ENCODE measurements around the gene COTL1.
A peak's percentile ranks its signal among the peaks of the same experiment; 100 is the strongest.

COTL1 gene

GRCh38 chr16:84538222-84538840 lies 79.5 kb downstream of the COTL1 start:
- no peaks in the 10 kb centered on the region for H3K36me3 ChIP-seq (ENCODE audit: control insufficient read depth, low read depth, low read length)
- peaks cover 24% of the 10 kb centered on the region for H3K4me1 ChIP-seq (ENCODE audit: control insufficient read depth, low read depth, low read length)
- H3K27ac ChIP-seq (ENCODE audit: low read length), result no peak overlapping the region
- no peaks in the 10 kb centered on the region for H3K27me3 ChIP-seq (ENCODE audit: control insufficient read depth, insufficient read depth, low read length)
- no peaks in the 10 kb centered on the region for H3K9me3 ChIP-seq (ENCODE audit: control insufficient read depth, low read depth, low read length)
- H3K9ac ChIP-seq (ENCODE audit: low read length), result no peak overlapping the region
- H3K4me3 ChIP-seq (ENCODE audit: low read length), result no peak overlapping the region

- H3K4me3 ChIP-seq (ENCODE audit: low read length), result no peak overlapping the region
- H3K9ac ChIP-seq (ENCODE audit: low read length), result no peak overlapping the region
- no peaks in the 10 kb centered on the region for H3K36me3 ChIP-seq (ENCODE audit: control insufficient read depth, low read depth, low read length)
- H3K9me3 ChIP-seq (ENCODE audit: control insufficient read depth, low read depth, low read length), result no peaks in the 10 kb centered on the region
- no peak overlapping the region for H3K27ac ChIP-seq (ENCODE audit: low read length)
- H3K4me1 ChIP-seq (ENCODE audit: control insufficient read depth, low read depth, low read length), result peaks cover 30% of the 10 kb centered on the region
- H3K27me3 ChIP-seq (ENCODE audit: control insufficient read depth, insufficient read depth, low read length), result no peaks in the 10 kb centered on the region
Measured at GRCh38 chr16:84537491-84538151, 80.3 kb downstream of the COTL1 start.

- Histone ChIP-seq H3K4me1 (ENCODE audit: control insufficient read depth, low read depth, low read length) (peaks cover 41% of the 10 kb centered on the region), H3K36me3 (ENCODE audit: control insufficient read depth, low read depth, low read length) (no peaks in the 10 kb centered on the region), H3K9ac (ENCODE audit: low read length) (no peak overlapping the region)
Measured at GRCh38 chr16:84535851-84536250, 82.0 kb downstream of the COTL1 start.

DNA sequence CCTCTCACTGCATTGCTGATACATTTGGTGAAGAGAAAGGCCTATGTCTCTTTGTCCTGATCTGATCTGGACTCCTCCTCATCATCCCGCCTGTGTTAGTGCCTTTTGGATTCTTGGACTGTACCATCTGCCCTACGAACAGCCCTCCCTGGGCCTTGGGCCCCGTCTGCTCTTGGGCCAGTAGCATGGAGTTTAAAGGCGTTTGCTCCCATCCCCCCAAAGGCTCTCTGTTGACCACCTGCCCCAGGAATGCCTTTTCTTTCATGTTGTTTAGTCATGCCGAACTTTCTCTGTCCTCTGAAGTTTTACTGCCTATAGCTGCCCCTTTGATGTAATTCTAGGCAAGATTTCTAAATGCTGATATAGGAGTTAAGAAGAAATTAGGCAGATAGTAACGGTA lies 82.5 kb downstream of the COTL1 start:
- Histone ChIP-seq H3K9ac (ENCODE audit: low read length) (no peak overlapping the region), H3K4me3 (ENCODE audit: low read length) (no peak overlapping the region), H3K9me3 (ENCODE audit: control insufficient read depth, low read depth, low read length) (no peaks in the 10 kb centered on the region), H3K4me1 (ENCODE audit: control insufficient read depth, low read depth, low read length) (peaks cover 41% of the 10 kb centered on the region), H3K27me3 (ENCODE audit: control insufficient read depth, insufficient read depth, low read length) (no peaks in the 10 kb centered on the region), H3K36me3 (ENCODE audit: control insufficient read depth, low read depth, low read length) (no peaks in the 10 kb centered on the region), H3K27ac (ENCODE audit: low read length) (no peak overlapping the region)

More at GRCh38 chr16:84535851-84536250, 82.0 kb downstream of the COTL1 start:
- Histone ChIP-seq H3K27me3 (ENCODE audit: control insufficient read depth, insufficient read depth, low read length) (no peaks in the 10 kb centered on the region), H3K4me3 (ENCODE audit: low read length) (no peak overlapping the region), H3K27ac (ENCODE audit: low read length) (no peak overlapping the region), H3K9me3 (ENCODE audit: control insufficient read depth, low read depth, low read length) (no peaks in the 10 kb centered on the region)

- no peak overlapping the region for H3K9ac ChIP-seq (ENCODE audit: low read length)
- H3K27ac ChIP-seq (ENCODE audit: low read length), result no peak overlapping the region
- peaks cover 41% of the 10 kb centered on the region for H3K4me1 ChIP-seq (ENCODE audit: control insufficient read depth, low read depth, low read length)
- no peak overlapping the region for H3K4me3 ChIP-seq (ENCODE audit: low read length)
- H3K27me3 ChIP-seq (ENCODE audit: control insufficient read depth, insufficient read depth, low read length), result no peaks in the 10 kb centered on the region
- H3K9me3 ChIP-seq (ENCODE audit: control insufficient read depth, low read depth, low read length), result no peaks in the 10 kb centered on the region
- no peaks in the 10 kb centered on the region for H3K36me3 ChIP-seq (ENCODE audit: control insufficient read depth, low read depth, low read length)
Measured at GRCh38 chr16:84534815-84535214, 83.1 kb downstream of the COTL1 start.

DNA sequence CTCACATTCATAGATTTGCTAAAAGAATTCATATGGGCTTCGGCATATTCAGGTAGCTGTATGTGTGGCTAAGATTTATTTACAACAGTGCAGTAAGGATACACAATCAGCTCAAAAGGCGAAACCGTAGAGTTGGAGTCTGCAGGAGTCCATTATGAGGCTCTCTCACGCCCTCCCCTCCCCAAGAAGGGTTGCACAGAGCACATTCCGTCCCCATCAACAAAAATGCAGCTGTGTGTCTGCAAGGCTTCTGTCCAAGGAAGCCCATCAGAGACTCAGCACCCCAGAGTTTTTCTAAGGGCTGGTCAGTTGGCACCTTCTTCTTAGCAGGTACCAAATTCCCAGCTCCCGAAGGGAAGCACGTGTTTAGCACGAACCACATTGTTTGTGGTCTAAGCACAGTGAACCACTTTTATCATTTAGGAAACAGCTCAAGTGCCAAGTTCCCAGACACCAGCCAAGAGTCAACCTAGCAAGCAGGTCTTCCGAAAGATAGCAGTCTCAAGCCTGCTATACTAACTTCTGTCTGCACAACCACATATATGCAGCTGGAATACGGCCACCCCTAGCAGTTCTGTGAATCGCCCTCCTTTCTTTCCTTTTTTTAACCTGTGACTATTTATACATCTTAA lies 84.9 kb downstream of the COTL1 start:
- H3K4me1 ChIP-seq (ENCODE audit: control insufficient read depth, low read depth, low read length), result peaks cover 41% of the 10 kb centered on the region
- H3K36me3 ChIP-seq (ENCODE audit: control insufficient read depth, low read depth, low read length), result no peaks in the 10 kb centered on the region
- peak overlapping the region; percentile 50 for H3K9ac ChIP-seq (ENCODE audit: low read length)
- peaks cover 5% of the 10 kb centered on the region for H3K9me3 ChIP-seq (ENCODE audit: control insufficient read depth, low read depth, low read length)
- no peaks in the 10 kb centered on the region for H3K27me3 ChIP-seq (ENCODE audit: control insufficient read depth, insufficient read depth, low read length)
- peak overlapping the region; percentile 16 for H3K4me3 ChIP-seq (ENCODE audit: low read length)
- H3K27ac ChIP-seq (ENCODE audit: low read length), result peak overlapping the region; percentile 50

GRCh38 chr16:84532291-84532724 lies 85.6 kb downstream of the COTL1 start:
- peak overlapping the region; percentile 50 for H3K9ac ChIP-seq (ENCODE audit: low read length)
- H3K36me3 ChIP-seq (ENCODE audit: control insufficient read depth, low read depth, low read length), result no peaks in the 10 kb centered on the region
- H3K27me3 ChIP-seq (ENCODE audit: control insufficient read depth, insufficient read depth, low read length), result no peaks in the 10 kb centered on the region
- peaks cover 5% of the 10 kb centered on the region for H3K9me3 ChIP-seq (ENCODE audit: control insufficient read depth, low read depth, low read length)
- H3K27ac ChIP-seq (ENCODE audit: low read length), result peak overlapping the region; percentile 77
- H3K4me3 ChIP-seq (ENCODE audit: low read length), result peak overlapping the region; percentile 16
- peaks cover 37% of the 10 kb centered on the region for H3K4me1 ChIP-seq (ENCODE audit: control insufficient read depth, low read depth, low read length)

- peaks cover 5% of the 10 kb centered on the region for H3K9me3 ChIP-seq (ENCODE audit: control insufficient read depth, low read depth, low read length)
- H3K4me3 ChIP-seq (ENCODE audit: low read length), result no peak overlapping the region
- peaks cover 37% of the 10 kb centered on the region for H3K4me1 ChIP-seq (ENCODE audit: control insufficient read depth, low read depth, low read length)
- no peaks in the 10 kb centered on the region for H3K27me3 ChIP-seq (ENCODE audit: control insufficient read depth, insufficient read depth, low read length)
- H3K9ac ChIP-seq (ENCODE audit: low read length), result peak overlapping the region; percentile 50
- H3K36me3 ChIP-seq (ENCODE audit: control insufficient read depth, low read depth, low read length), result no peaks in the 10 kb centered on the region
- peak overlapping the region; percentile 77 for H3K27ac ChIP-seq (ENCODE audit: low read length)
Measured at GRCh38 chr16:84531671-84532111, 86.2 kb downstream of the COTL1 start.

DNA sequence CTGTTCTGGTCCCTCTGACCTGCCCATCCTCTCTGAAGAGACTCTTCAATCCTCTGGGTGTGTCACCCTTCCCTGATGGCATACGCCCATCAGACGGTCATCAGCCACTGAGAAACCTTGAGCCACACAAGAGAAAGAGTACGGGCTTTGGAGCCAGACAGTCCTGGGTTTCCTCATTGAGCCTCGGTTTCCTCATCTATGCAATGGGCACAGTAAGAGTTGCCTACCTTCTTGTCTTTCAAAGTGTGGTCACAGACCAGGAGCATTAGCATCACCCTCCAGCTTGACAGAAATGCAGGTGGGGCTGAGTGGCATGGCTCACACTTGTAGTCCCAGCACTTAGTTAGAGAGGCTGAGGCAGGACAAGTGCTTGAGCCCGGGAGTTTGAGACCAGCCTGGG lies 87.3 kb downstream of the COTL1 start:
- Histone ChIP-seq H3K9ac (ENCODE audit: low read length) (no peak overlapping the region), H3K27me3 (ENCODE audit: control insufficient read depth, insufficient read depth, low read length) (no peaks in the 10 kb centered on the region), H3K4me1 (ENCODE audit: control insufficient read depth, low read depth, low read length) (peaks cover 28% of the 10 kb centered on the region), H3K4me3 (ENCODE audit: low read length) (no peak overlapping the region), H3K9me3 (ENCODE audit: control insufficient read depth, low read depth, low read length) (peaks cover 5% of the 10 kb centered on the region), H3K36me3 (ENCODE audit: control insufficient read depth, low read depth, low read length) (no peaks in the 10 kb centered on the region), H3K27ac (ENCODE audit: low read length) (no peak overlapping the region)

GRCh38 chr16:84529607-84530006 lies 88.3 kb downstream of the COTL1 start:
- Histone ChIP-seq H3K4me3 (ENCODE audit: low read length) (no peak overlapping the region), H3K27ac (ENCODE audit: low read length) (no peak overlapping the region), H3K4me1 (ENCODE audit: control insufficient read depth, low read depth, low read length) (peaks cover 23% of the 10 kb centered on the region), H3K27me3 (ENCODE audit: control insufficient read depth, insufficient read depth, low read length) (no peaks in the 10 kb centered on the region), H3K9me3 (ENCODE audit: control insufficient read depth, low read depth, low read length) (peaks cover 5% of the 10 kb centered on the region), H3K36me3 (ENCODE audit: control insufficient read depth, low read depth, low read length) (no peaks in the 10 kb centered on the region), H3K9ac (ENCODE audit: low read length) (no peak overlapping the region)

DNA sequence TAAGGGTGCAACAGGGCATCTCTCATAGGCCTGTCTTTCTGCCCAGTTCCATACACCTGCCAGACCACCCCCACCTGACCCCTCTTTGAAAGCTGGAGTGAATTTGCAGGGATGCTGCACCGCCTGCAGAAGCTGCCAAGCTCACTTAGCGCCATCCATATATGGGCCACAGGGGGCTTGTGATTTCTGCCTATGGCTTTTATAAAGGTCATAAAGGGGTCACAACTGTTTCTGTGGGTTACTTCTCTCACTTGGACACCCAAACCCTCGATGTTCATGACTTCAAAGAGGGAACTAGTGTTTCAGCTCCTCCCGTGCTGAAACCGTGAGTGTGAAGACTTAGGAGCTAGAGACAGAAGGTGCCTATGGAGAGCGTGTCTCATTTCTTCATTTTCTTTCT lies 89.6 kb downstream of the COTL1 start:
- no peak overlapping the region for H3K27ac ChIP-seq (ENCODE audit: low read length)
- H3K9me3 ChIP-seq (ENCODE audit: control insufficient read depth, low read depth, low read length), result peaks cover 5% of the 10 kb centered on the region
- no peaks in the 10 kb centered on the region for H3K36me3 ChIP-seq (ENCODE audit: control insufficient read depth, low read depth, low read length)
- peaks cover 20% of the 10 kb centered on the region for H3K4me1 ChIP-seq (ENCODE audit: control insufficient read depth, low read depth, low read length)
- no peak overlapping the region for H3K4me3 ChIP-seq (ENCODE audit: low read length)
- H3K9ac ChIP-seq (ENCODE audit: low read length), result no peak overlapping the region
- no peaks in the 10 kb centered on the region for H3K27me3 ChIP-seq (ENCODE audit: control insufficient read depth, insufficient read depth, low read length)

All from iPS-18a (cell line).